Measurements from ENCODE around the gene CIT.
A peak's percentile ranks its signal among the peaks of the same experiment; 100 is the strongest.
"Not testable (repeated sequence)": the region's sequence is repeated elsewhere in the genome, so short reads cannot be mapped to it uniquely, and the experiment has no call there.

Gene CIT, protein sequence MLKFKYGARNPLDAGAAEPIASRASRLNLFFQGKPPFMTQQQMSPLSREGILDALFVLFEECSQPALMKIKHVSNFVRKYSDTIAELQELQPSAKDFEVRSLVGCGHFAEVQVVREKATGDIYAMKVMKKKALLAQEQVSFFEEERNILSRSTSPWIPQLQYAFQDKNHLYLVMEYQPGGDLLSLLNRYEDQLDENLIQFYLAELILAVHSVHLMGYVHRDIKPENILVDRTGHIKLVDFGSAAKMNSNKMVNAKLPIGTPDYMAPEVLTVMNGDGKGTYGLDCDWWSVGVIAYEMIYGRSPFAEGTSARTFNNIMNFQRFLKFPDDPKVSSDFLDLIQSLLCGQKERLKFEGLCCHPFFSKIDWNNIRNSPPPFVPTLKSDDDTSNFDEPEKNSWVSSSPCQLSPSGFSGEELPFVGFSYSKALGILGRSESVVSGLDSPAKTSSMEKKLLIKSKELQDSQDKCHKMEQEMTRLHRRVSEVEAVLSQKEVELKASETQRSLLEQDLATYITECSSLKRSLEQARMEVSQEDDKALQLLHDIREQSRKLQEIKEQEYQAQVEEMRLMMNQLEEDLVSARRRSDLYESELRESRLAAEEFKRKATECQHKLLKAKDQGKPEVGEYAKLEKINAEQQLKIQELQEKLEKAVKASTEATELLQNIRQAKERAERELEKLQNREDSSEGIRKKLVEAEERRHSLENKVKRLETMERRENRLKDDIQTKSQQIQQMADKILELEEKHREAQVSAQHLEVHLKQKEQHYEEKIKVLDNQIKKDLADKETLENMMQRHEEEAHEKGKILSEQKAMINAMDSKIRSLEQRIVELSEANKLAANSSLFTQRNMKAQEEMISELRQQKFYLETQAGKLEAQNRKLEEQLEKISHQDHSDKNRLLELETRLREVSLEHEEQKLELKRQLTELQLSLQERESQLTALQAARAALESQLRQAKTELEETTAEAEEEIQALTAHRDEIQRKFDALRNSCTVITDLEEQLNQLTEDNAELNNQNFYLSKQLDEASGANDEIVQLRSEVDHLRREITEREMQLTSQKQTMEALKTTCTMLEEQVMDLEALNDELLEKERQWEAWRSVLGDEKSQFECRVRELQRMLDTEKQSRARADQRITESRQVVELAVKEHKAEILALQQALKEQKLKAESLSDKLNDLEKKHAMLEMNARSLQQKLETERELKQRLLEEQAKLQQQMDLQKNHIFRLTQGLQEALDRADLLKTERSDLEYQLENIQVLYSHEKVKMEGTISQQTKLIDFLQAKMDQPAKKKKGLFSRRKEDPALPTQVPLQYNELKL (N-terminal part only)

DNA sequence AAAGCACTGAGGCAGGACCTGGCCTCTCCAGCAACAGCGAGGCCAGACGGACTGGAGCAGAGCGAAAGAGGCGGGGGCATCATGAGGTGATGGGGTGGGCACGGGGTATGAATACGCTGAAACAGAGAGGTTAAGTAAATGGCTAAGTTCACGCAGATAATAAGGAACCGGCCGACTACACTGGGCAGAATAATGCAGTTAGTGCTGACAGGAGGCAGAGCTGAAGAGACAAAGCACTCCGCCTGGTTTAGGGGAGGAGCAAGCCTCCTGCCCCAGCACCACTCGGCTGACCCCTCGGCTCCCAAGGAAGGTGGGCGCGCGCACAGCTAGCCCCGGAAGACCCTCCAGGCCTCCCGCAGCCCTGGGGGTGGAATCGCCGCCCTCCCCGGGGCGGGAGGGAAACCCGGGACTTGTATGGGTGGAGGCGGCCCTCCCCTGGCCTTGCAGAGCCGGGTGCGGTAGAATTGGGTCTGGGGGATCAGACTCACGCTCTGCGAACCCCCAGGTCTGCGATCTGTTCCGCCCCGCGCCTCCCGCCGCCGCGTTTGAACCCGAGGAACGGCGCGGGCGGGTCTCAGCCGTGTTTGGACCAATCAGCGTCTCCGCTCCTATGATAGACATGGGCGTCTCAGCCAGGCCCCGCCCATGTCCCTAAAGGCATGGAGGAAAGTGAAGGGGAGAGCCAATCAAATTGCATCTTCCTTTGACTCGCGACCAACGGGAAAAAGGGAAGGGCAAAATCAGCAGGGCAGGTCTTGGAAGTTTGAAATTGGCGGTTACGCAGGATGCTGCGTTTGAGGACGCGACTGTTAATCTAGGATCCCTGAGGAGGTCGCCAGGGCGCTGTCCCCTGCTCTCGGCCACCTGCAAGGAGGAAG lies at the start of gene CIT:
Gene CIT (minus strand): TSS at position 560 of the 878 bp plus-strand sequence. CDS start 1,152 bp downstream, outside the sequence.
- DNase-seq (ENCODE audit: low read depth): peak; percentile 73

DNA sequence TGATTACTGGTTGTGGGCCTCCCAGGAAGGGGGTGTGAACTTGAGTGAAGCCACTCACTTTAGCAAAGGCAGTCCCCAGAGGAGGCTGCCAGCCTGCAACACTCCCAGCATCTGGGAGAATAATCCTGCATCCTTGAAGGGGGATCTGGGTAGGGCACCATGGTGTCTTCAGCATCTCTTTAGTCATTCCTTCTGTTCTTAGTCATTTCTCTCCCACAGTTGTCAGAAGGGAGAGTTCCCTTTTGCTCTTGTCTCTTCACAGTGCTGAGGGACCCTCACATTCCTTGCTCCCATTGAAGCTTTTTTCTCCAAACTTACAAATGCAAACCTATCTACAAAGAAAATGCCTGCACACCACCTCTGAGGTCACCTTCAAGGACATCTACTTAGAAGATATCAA lies 48.1 kb upstream of the CIT start:
- DNase-seq (ENCODE audit: low read depth): no peak

GRCh38 chr12:119920064-119920463 lies 42.9 kb upstream of the CIT start:
- DNase-seq (ENCODE audit: low read depth): no peak

GRCh38 chr12:119915894-119916510 lies 38.9 kb upstream of the CIT start:
- DNase-seq (ENCODE audit: low read depth): no peak

GRCh38 chr12:119914666-119915065 lies 37.5 kb upstream of the CIT start:
- no peak for DNase-seq (ENCODE audit: low read depth)

DNA sequence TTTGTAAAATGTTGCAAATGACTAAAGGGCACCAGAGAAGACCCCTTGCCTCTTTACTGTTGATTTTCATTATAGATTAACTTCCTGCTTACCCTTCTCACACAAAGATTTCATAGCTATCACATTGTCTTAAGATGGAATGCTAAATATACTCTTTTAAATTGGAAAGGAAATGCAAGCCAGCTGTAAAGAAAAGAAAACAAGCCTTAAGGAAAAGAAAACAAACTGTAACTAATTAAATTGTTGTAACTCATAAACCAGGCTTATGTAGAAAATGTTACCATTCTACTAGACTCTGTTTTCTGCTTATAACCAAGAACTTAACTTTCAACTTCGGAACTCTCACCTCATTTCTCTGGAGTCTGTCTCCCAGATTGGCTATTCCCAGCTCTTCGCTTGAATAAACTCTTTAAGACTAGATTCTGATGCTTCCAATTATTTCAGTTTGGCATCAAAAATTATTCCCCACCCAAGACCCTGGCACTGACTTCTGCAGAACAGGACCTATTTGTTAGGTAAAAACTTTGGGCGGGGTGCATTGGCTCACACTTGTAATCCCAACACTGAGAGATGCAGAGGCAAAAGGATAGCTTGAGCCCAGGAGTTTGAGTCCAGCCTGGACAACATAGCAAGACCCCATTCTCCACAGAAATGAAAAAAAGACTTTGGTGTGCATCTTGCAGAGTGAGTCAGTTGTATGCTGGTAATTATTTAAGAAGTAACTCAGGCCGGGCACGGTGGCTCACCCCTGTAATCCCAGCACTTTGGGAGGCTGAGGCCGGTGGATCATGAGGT lies 36.6 kb upstream of the CIT start:
- no peak for DNase-seq (ENCODE audit: low read depth)

GRCh38 chr12:119911182-119911581 lies 34.1 kb upstream of the CIT start:
- DNase-seq (ENCODE audit: low read depth): no peak

- DNase-seq (ENCODE audit: low read depth): no peak
Observed at GRCh38 chr12:119910586-119910985, 33.5 kb upstream of the CIT start.

- DNase-seq (ENCODE audit: low read depth): peak; percentile 41
Observed at GRCh38 chr12:119902084-119902509, 25.0 kb upstream of the CIT start.

- DNase-seq (ENCODE audit: low read depth): no peak
Observed at GRCh38 chr12:119901670-119902069, 24.6 kb upstream of the CIT start.

DNA sequence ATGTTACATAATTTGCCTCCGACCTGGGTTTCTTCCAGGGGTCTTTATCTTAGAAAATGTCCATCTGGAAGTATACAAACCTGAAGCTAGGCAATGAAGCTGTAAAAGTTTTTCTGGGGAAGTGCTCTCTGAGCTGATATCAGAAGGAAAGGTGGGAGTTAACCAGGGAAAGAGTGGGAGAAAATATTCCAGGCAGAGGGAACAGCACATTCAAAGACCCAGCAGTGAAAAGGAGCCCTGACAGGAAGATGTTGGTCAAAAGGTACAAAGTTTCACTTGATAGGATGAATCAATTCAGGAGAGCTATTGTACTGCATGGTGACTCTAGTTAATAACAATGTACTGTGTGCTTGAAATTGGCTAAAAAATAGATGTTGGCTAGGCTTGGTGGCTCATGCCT lies 17.8 kb upstream of the CIT start:
- DNase-seq (ENCODE audit: low read depth): no peak

- not testable (repeated sequence) for DNase-seq (ENCODE audit: low read depth)
Observed at GRCh38 chr12:119892611-119893010, 15.5 kb upstream of the CIT start.

GRCh38 chr12:119885549-119885948 lies 8.4 kb upstream of the CIT start:
- DNase-seq (ENCODE audit: low read depth): no peak

DNA sequence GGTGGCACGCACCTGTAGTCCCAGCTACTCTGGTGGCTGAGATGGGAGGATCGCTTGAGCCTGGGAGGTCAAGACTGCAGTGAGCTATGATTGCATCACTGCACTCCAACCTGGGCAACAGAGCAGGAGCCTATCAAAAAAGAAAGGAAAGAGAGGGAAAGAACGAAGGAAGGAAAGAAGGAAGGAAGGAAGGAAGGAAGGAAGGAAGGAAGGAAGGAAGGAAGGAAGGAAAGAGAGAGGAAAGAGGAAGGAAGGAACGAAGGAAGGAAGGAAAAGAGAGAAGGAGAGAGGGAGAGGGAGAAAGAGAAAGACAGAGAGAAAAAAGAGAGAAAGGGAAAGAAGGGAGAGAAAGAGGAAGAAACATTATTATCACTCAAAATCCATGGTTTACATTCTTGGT lies 6.7 kb upstream of the CIT start:
- not testable (repeated sequence) for DNase-seq (ENCODE audit: low read depth)

DNA sequence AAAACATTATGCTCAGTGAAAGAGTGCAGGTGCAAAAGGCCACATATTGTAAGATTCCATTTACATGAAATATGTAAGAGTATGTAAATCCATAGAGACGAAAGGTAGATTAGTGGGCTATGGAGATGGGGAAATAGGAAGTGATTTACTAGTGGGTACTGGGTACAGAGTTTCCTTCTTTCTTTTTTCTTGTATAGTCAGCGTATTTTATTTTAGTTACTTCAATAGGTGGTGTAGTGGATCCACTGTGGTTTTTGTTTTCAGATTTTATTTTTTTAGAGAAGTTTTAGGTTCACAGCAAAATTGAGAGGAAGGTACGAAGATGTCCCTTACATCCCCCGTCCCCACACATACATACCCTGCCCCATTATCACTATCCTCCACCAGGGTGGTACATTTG lies 6.1 kb upstream of the CIT start:
- DNase-seq (ENCODE audit: low read depth): no peak

- no peak for DNase-seq (ENCODE audit: low read depth)
Observed at GRCh38 chr12:119877639-119877948, 474 bp upstream of the CIT start.

DNA sequence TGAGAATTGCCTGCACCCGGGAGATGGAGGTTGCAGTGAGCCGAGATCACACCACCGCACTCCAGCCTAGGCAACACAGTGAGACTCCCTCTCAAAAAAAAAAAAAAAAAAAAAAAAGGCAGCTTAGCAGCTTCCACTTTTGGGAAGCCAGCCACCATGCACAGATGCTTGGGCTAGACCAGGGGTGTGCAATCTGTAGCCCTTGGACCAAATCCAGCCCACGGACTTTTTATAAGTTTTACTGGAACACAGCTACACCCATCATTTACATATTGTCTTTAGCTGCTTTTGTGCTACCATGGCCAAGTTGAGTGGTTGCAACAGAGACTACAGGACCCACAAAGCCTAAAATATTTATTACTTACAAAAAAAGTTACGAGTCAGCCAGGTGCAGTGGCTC lies 6.7 kb downstream of the CIT start:
- no peak for DNase-seq (ENCODE audit: low read depth)

- no peak for DNase-seq (ENCODE audit: low read depth)
Observed at GRCh38 chr12:119869720-119870119, 7.4 kb downstream of the CIT start.

GRCh38 chr12:119868992-119869391 lies 8.1 kb downstream of the CIT start:
- no peak for DNase-seq (ENCODE audit: low read depth)

DNA sequence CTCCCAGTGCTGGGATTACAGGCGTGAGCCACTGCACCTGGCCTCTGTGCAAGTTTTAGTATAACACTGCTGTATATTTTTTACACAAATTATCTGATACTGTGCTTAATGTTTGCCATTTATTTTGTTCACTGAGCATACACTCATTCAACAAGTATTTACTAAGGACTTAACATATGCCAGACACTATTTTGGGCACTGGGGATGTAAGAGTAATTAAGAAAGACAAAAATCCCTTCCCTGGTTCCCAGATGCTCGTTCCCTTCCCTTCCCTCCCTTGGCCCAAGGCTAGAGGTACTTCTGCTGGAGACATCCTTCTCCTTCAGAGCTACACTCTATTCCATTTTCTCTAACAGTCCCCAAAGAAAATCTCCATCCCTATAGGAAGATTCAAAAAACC lies 12.5 kb downstream of the CIT start:
- DNase-seq (ENCODE audit: low read depth): no peak
